Adrenal gland (tissue), 5 donors: ENCODE results near the gene CCKAR.

Experiments used
- CTCF ChIP-seq, 6 experiments: fragments of 450-650 bp in 4 of 6; fragments of 200-600 bp in 2 of 6; sonication (generic) in 1 of 6; IDR thresholded peaks; 1 replicate in 5 of 6; 2 replicates in 1 of 6; pipeline versions ENCODE4 v1.5.1 to v1.8.0; 2016 to 2021; ENCODE audit warnings: antibody characterized with exemption in 6 of 6, mild to moderate bottlenecking in 2 of 6, moderate library complexity in 1 of 6
- POLR2A ChIP-seq, 2 donors: fragments of 450-650 bp; IDR thresholded peaks; one replicate each; pipeline ENCODE4 v1.6.1; 2017; ENCODE audit warnings: antibody characterized with exemption in 2 of 2, mild to moderate bottlenecking in 2 of 2, moderate library complexity in 1 of 2
- donor health status: DM: no; HTN: no; CAD: no.

GRCh38 chr4:26524011-26524410 is 33.7 kb upstream of the CCKAR start:
- TF ChIP-seq CTCF (IDR thresholded peaks at IDR 0.05) (no peak), POLR2A (IDR thresholded peaks at IDR 0.05) (no peak)
